Transverse colon (tissue), 4 donors: ENCODE measurements around the gene ACADM.

Source experiments
- CTCF ChIP-seq, 5 experiments: fragments of 200-600 bp in 3 of 5; fragments of 450-650 bp in 2 of 5; sonication (generic) in 3 of 5; IDR thresholded peaks; 1 replicate in 2 of 5; 2 replicates in 3 of 5; pipeline ENCODE4 v1.5.1; 2016 to 2017; ENCODE audit warnings: antibody characterized with exemption in 5 of 5, inconsistent platforms in 3 of 5, mild to moderate bottlenecking in 2 of 5, moderate library complexity in 1 of 5
- EP300 ChIP-seq: sonication (generic); formaldehyde crosslinking; IDR thresholded peaks from one replicate; pipeline ENCODE4 v1.6.1; 2017; ENCODE audit warnings: antibody characterized with exemption, low read depth
- POLR2A ChIP-seq: fragments of 450-650 bp; IDR thresholded peaks from one replicate; pipeline ENCODE4 v1.6.1; 2016; ENCODE audit warnings: antibody characterized with exemption, mild to moderate bottlenecking, moderate library complexity
- POLR2AphosphoS5 ChIP-seq, 3 donors: sonication (generic); formaldehyde crosslinking; IDR thresholded peaks; one replicate each; pipeline ENCODE4 v1.6.1; 2016; ENCODE audit warnings: antibody characterized with exemption in 3 of 3

- TF ChIP-seq CTCF (IDR thresholded peaks at IDR 0.05), result no peak
- no peak for TF ChIP-seq POLR2AphosphoS5 (IDR thresholded peaks at IDR 0.05)
- no peak for TF ChIP-seq EP300
- TF ChIP-seq POLR2A, result no peak
Measured at GRCh38 chr1:75768016-75768415, 43.5 kb downstream of the ACADM start.
